Type B pancreatic cell (in vitro differentiated cells): ENCODE results near the gene SLC2A6. TPM values are rescaled to one million over a fixed set of nuclear protein-coding genes. Genes with fewer than 3 reads are reported as not detected.

ENCODE experiments used
- DNase-seq: peaks from one replicate; pipeline ENCODE4 v3.0.0; 2021; ENCODE audit warnings: mixed read lengths; ENCODE audit not compliant: unreplicated experiment; ENCODE audit errors: extremely low spot score
- H3K27ac Mint-ChIP-seq: 2 replicates; pipeline ENCODE4 v1.8.0; 2021; ENCODE audit warnings: mild to moderate bottlenecking, mixed read lengths
- H3K27me3 Mint-ChIP-seq: 2 replicates; pipeline ENCODE4 v1.8.0; 2021; ENCODE audit warnings: mixed read lengths
- H3K36me3 Mint-ChIP-seq: 2 replicates; pipeline ENCODE4 v1.8.0; 2021; ENCODE audit warnings: mixed read lengths
- H3K4me1 Mint-ChIP-seq: one replicate; pipeline ENCODE4 v1.8.0; 2021; ENCODE audit warnings: mixed read lengths; ENCODE audit not compliant: unreplicated experiment
- H3K4me3 Mint-ChIP-seq: 2 replicates; pipeline ENCODE4 v1.8.0; 2021; ENCODE audit warnings: mild to moderate bottlenecking, mixed read lengths
- H3K9me3 Mint-ChIP-seq: 2 replicates; pipeline ENCODE4 v1.8.0; 2021; ENCODE audit warnings: mixed read lengths
- CTCF ChIP-seq: fragments of 200-600 bp; sonication (generic); conservative IDR thresholded peaks from 2 replicates; pipeline ENCODE4 v1.5.0; 2021; ENCODE audit warnings: antibody characterized with exemption, mild to moderate bottlenecking
- total RNA-seq: library from RNA; stranded (reverse); gene quantifications from 2 replicates; pipeline ENCODE4 v1.2.1, GENCODE V29; 2021; ENCODE audit warnings: low replicate concordance

SLC2A6 gene
- total RNA-seq, 1 donor from 2014 or later: 8.2 TPM

- no peaks in the 10 kb centered on the region for H3K36me3 Mint-ChIP-seq
- peaks cover 13% of the 10 kb centered on the region for H3K27me3 Mint-ChIP-seq
- no peak overlapping the region for H3K4me3 Mint-ChIP-seq
- peaks cover 10% of the 10 kb centered on the region for H3K4me1 Mint-ChIP-seq
- H3K9me3 Mint-ChIP-seq: no peaks in the 10 kb centered on the region
- H3K27ac Mint-ChIP-seq: no peak overlapping the region
- no peak for TF ChIP-seq CTCF
- no peak for DNase-seq
These were observed 54.7 kb downstream of the SLC2A6 start for GRCh38 chr9:133424187-133424586.

- Mint-ChIP-seq H3K36me3 (no peaks in the 10 kb centered on the region), H3K4me3 (no peak overlapping the region), H3K9me3 (no peaks in the 10 kb centered on the region), H3K27me3 (peaks cover 12% of the 10 kb centered on the region), H3K4me1 (peaks cover 19% of the 10 kb centered on the region), H3K27ac (no peak overlapping the region)
- DNase-seq: no peak
- no peak for TF ChIP-seq CTCF
These were observed 55.7 kb downstream of the SLC2A6 start for GRCh38 chr9:133423216-133423615.

- H3K27ac Mint-ChIP-seq: peak within 1 kb of the TSS; percentile 9
- no peaks in the 10 kb centered on the region for H3K27me3 Mint-ChIP-seq
- peaks cover 21% of the 10 kb centered on the region for H3K4me1 Mint-ChIP-seq
- no peak for DNase-seq
- peak; percentile 33 for TF ChIP-seq CTCF
- no peaks in the 10 kb centered on the region for H3K9me3 Mint-ChIP-seq
- H3K4me3 Mint-ChIP-seq: peak within 1 kb of the TSS; percentile 13
- H3K36me3 Mint-ChIP-seq: no peaks in the 10 kb centered on the region
These were observed 57.0 kb downstream of the SLC2A6 start, which contains the start of gene ADAMTS13 for GRCh38 chr9:133421615-133422542. Gene ADAMTS13, plus strand, starts transcription at chr9:133422367. Its CDS starts 77 bp downstream, at chr9:133422444.

Other genes starting within 250 kb of the SLC2A6 start
- gene ABO, start 203.9 kb downstream of the SLC2A6 start, total RNA-seq: 3.7 and 5.6 TPM in 2 replicates
- gene SURF6, start 142.9 kb downstream of the SLC2A6 start, total RNA-seq: 24.9 and 26.5 TPM in 2 replicates
- gene MED22, start 131.0 kb downstream of the SLC2A6 start, total RNA-seq: 34.0 and 38.2 TPM in 2 replicates
- gene RPL7A, start 130.9 kb downstream of the SLC2A6 start, total RNA-seq: 2,442 and 2,715 TPM in 2 replicates
- gene SURF1, start 122.6 kb downstream of the SLC2A6 start, total RNA-seq: 40.8 and 46.9 TPM in 2 replicates
- gene SURF2, start 122.5 kb downstream of the SLC2A6 start, total RNA-seq: 21.3 and 23.5 TPM in 2 replicates
- 173 and 224 TPM in 2 replicates for gene SURF4, start 103.0 kb downstream of the SLC2A6 start, total RNA-seq
- gene STKLD1, start 102.7 kb downstream of the SLC2A6 start, total RNA-seq: 1.00 and 3.9 TPM in 2 replicates
- gene REXO4, start 61.1 kb downstream of the SLC2A6 start, total RNA-seq: 26.5 and 28.9 TPM in 2 replicates
- gene ADAMTS13, start 56.7 kb downstream of the SLC2A6 start, total RNA-seq: 4.4 and 12.9 TPM in 2 replicates
- gene CACFD1, start 19.1 kb downstream of the SLC2A6 start, total RNA-seq: 45.6 and 51.9 TPM in 2 replicates
- not detected in 2 replicates for gene MYMK, start 45.9 kb upstream of the SLC2A6 start, total RNA-seq
- gene ADAMTSL2, start 55.6 kb upstream of the SLC2A6 start, total RNA-seq: 0.57 and 0.65 TPM in 2 replicates
- not detected in 2 replicates for gene FAM163B, start 130.3 kb upstream of the SLC2A6 start, total RNA-seq
- 0.10 and 0.12 TPM in 2 replicates for gene DBH, start 157.3 kb upstream of the SLC2A6 start, total RNA-seq